ENCODE measurements around the gene CDC42EP5.

Gene CDC42EP5

DNA sequence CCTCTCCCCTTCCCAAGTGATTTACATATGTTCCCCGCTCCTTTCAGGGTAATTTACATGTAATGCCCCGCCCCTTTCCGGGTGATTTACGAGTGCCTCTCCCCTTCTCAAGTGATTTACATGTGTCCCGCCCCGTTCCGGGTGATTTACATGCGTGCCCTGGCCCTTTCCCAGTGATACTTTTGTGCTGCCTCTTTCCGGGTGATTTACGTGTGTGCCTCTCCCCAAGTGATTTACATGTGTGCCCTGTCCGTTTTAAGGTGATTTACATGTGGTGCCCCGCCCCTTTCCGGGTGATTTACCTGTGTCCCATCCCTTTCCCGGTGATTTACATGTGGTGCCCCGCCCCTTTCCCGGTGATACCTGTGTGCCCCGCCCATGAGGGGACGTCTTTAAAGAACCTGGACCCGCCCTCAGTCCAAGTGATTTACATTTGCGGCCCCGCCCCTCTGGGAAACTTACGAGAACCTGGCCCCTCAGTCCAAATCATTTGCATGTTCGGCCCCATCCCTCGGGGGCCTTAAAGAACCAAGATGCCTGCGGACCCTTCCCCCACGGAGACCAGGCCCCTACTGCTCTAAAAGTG is 9.0 kb downstream of the CDC42EP5 start:
- H3K9ac ChIP-seq (ENCODE audit: low read depth, low read length): peak overlapping the region; percentile 52
- peaks cover 16% of the 10 kb centered on the region for H3K4me1 ChIP-seq (ENCODE audit: insufficient read depth, low read length)
- H3K27me3 ChIP-seq (ENCODE audit: insufficient read depth, low read length, poor library complexity): no peaks in the 10 kb centered on the region
- H3K4me2 ChIP-seq (ENCODE audit: insufficient read depth, low read length): peak overlapping the region; percentile 96
- H3K9me3 ChIP-seq (ENCODE audit: insufficient read depth, low read length, severe bottlenecking): no peaks in the 10 kb centered on the region
- H3K79me2 ChIP-seq (ENCODE audit: insufficient read depth, low read length): peaks cover 6% of the 10 kb centered on the region; the same call in 1 of the 2 replicates
- ATAC-seq (ENCODE audit: insufficient read depth, low read depth) (peak; percentile 55), DNase-seq (peak; percentile 52)
- peaks cover 36% of the 10 kb centered on the region for H3K36me3 ChIP-seq (ENCODE audit: insufficient read depth, low read length)
- no peak overlapping the region for H3K27ac ChIP-seq (ENCODE audit: low read length)
- peak overlapping the region; percentile 35 to 62; a peak in 3 of 4 replicates for H3K4me3 ChIP-seq (ENCODE audit: low read depth in 1 of 2, low read length in 2 of 2)
- H2AFZ ChIP-seq (ENCODE audit: low read depth, low read length): peak overlapping the region; percentile 77
- TF ChIP-seq, protein P1, sequence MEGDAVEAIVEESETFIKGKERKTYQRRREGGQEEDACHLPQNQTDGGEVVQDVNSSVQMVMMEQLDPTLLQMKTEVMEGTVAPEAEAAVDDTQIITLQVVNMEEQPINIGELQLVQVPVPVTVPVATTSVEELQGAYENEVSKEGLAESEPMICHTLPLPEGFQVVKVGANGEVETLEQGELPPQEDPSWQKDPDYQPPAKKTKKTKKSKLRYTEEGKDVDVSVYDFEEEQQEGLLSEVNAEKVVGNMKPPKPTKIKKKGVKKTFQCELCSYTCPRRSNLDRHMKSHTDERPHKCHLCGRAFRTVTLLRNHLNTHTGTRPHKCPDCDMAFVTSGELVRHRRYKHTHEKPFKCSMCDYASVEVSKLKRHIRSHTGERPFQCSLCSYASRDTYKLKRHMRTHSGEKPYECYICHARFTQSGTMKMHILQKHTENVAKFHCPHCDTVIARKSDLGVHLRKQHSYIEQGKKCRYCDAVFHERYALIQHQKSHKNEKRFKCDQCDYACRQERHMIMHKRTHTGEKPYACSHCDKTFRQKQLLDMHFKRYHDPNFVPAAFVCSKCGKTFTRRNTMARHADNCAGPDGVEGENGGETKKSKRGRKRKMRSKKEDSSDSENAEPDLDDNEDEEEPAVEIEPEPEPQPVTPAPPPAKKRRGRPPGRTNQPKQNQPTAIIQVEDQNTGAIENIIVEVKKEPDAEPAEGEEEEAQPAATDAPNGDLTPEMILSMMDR (IDR thresholded peaks at IDR 0.05; ENCODE audit: borderline replicate concordance, extremely low read depth, low read length, poor library complexity, severe bottlenecking): no peak
- TF ChIP-seq EZH2 (IDR thresholded peaks at IDR 0.05; ENCODE audit: borderline replicate concordance, low read depth, low read length, severe bottlenecking): no peak
- peaks cover 37% of the 10 kb centered on the region for H4K20me1 ChIP-seq (ENCODE audit: insufficient read depth, low read length)

DNA sequence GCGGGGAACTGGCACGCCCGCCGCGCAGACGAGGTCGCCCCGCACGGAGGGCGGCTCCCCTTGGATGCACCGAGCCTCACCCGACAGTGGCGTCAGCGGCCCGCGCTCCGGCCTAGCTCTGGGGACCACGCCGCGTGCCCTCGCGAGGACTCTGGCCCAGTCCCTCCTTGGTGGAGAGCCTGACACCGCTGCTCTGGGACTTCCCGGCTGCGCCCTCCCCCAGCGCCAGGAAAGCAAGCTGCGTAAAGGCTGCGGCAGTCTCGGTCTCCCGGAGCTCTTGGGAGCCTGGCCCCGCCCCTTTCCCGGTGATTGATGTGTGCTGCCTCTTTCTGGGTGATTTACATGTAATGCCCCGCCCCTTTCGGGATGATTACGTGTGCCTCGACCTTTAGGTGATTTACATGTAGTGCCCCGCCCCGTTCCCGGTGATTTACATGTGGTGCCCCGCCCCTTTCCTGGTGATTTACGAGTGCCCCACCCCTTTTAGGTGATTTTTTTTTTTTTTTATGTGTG is 9.5 kb downstream of the CDC42EP5 start, which contains the start of gene LENG9:
Gene LENG9 (minus strand): TSS at position 248 of the 513 bp plus-strand sequence. CDS start 252 bp downstream, outside the sequence.
- Histone ChIP-seq H4K20me1 (ENCODE audit: insufficient read depth, low read length) (peaks cover 42% of the 10 kb centered on the region), H3K27me3 (ENCODE audit: insufficient read depth, low read length, poor library complexity) (no peaks in the 10 kb centered on the region), H3K4me1 (ENCODE audit: insufficient read depth, low read length) (peaks cover 16% of the 10 kb centered on the region), H3K79me2 (ENCODE audit: insufficient read depth, low read length) (peaks cover 10% of the 10 kb centered on the region; the same call in 1 of the 2 replicates), H3K9me3 (ENCODE audit: insufficient read depth, low read length, severe bottlenecking) (no peaks in the 10 kb centered on the region), H3K4me2 (ENCODE audit: insufficient read depth, low read length) (peak within 1 kb of the TSS; percentile 96), H3K9ac (ENCODE audit: low read depth, low read length) (peak within 1 kb of the TSS; percentile 52), H3K4me3 (ENCODE audit: low read depth in 1 of 2, low read length in 2 of 2) (peak within 1 kb of the TSS; percentile 35 to 62; a peak in 3 of 4 replicates), H2AFZ (ENCODE audit: low read depth, low read length) (peak within 1 kb of the TSS; percentile 77), H3K36me3 (ENCODE audit: insufficient read depth, low read length) (peaks cover 42% of the 10 kb centered on the region), H3K27ac (ENCODE audit: low read length) (no peak within 1 kb of the TSS)
- DNase-seq (peak; percentile 66), ATAC-seq (ENCODE audit: insufficient read depth, low read depth) (peak; percentile 23; the same call in 2 of the 3 replicates)
- TF ChIP-seq, protein P1 (IDR thresholded peaks at IDR 0.05; ENCODE audit: borderline replicate concordance, extremely low read depth, low read length, poor library complexity, severe bottlenecking): no peak
- no peak for TF ChIP-seq EZH2 (IDR thresholded peaks at IDR 0.05; ENCODE audit: borderline replicate concordance, low read depth, low read length, severe bottlenecking)

DNA sequence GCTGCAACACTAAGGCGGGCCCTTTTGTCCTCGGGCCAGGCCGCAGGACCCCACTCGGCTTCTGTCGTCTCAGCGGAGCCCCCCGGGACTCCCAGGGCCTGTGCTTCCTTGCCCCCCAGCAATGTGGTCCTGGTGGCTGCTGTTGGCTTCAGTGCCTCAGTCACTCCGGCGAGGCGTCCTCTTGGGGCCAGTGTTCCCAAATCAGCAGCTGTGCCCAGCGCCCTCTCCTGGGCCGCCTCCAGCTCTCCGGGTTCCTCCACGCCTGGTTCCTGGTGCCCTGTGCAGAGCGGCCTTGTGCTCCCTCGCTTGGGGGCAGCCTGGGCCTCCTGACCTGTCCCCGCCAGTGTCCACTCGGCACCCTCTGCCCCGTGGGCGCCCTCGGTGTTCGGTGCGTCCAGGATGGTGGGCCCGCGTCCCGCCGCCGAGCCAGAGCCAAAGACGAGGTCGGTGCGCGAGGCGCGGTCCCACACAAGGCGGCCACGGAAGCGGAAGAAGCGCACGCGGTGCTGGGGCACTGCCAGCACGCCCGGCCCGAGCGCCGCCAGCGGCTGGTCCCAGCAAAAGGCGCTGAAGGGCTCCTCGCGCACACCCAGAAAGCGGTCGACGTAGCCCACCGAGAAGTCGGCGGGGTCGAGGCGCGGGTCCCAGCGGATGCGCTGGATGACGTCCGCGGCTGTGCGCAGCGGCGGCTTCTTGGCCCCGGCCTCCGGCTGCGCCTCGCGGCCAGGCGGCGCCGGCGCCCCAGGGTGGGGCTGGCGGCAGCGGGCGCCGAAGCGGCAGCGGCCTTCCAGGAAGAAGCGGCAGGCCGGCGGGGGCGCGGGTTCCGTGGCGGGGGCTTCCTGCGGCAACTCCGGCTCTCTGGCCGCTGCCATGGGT is 10.2 kb downstream of the CDC42EP5 start:
- Histone ChIP-seq H3K36me3 (ENCODE audit: insufficient read depth, low read length) (peaks cover 49% of the 10 kb centered on the region), H2AFZ (ENCODE audit: low read depth, low read length) (no peak overlapping the region), H3K4me2 (ENCODE audit: insufficient read depth, low read length) (peak overlapping the region; percentile 96; the same call in 1 of the 2 replicates), H3K27me3 (ENCODE audit: insufficient read depth, low read length, poor library complexity) (no peaks in the 10 kb centered on the region), H3K4me1 (ENCODE audit: insufficient read depth, low read length) (peaks cover 16% of the 10 kb centered on the region), H3K9me3 (ENCODE audit: insufficient read depth, low read length, severe bottlenecking) (no peaks in the 10 kb centered on the region), H3K9ac (ENCODE audit: low read depth, low read length) (no peak overlapping the region), H4K20me1 (ENCODE audit: insufficient read depth, low read length) (peaks cover 49% of the 10 kb centered on the region), H3K79me2 (ENCODE audit: insufficient read depth, low read length) (peaks cover 10% of the 10 kb centered on the region; the same call in 1 of the 2 replicates), H3K4me3 (ENCODE audit: low read depth in 1 of 2, low read length in 2 of 2) (no peak overlapping the region; a peak in 1 of 4 replicates), H3K27ac (ENCODE audit: low read length) (no peak overlapping the region)
- DNase-seq (no peak), ATAC-seq (ENCODE audit: insufficient read depth, low read depth) (0 out of 3 replicates have a peak, but pooled peaks have one; percentile 3)
- TF ChIP-seq EZH2 (IDR thresholded peaks at IDR 0.05; ENCODE audit: borderline replicate concordance, low read depth, low read length, severe bottlenecking): no peak
- TF ChIP-seq, protein P1 (IDR thresholded peaks at IDR 0.05; ENCODE audit: borderline replicate concordance, extremely low read depth, low read length, poor library complexity, severe bottlenecking): no peak

Measured in DND-41 (cell line).